Lower lobe of right lung (tissue), 2 donors: Measurements from ENCODE around the gene CPE. TPM values are rescaled to one million over a fixed set of nuclear protein-coding genes. Genes with fewer than 3 reads are reported as not detected.

ENCODE experiments used
- ATAC-seq, 2 donors: fragments of 200-7000 bp; cut with Tn5 transposase; one replicate each; pipeline ENCODE4 v1.9.1; 2020 to 2022; ENCODE audit warnings: mild to moderate bottlenecking in 2 of 2, moderate library complexity in 2 of 2
- DNase-seq: peaks from one replicate; pipeline ENCODE4 v3.0.0-alpha.2; 2020
- H3K27ac ChIP-seq: fragments of 200-600 bp; one replicate; pipeline ENCODE4 v1.8.0; 2022
- H3K27me3 ChIP-seq: fragments of 200-600 bp; one replicate; pipeline ENCODE4 v1.8.0; 2022; ENCODE audit warnings: low read depth
- H3K36me3 ChIP-seq: fragments of 200-600 bp; one replicate; pipeline ENCODE4 v1.8.0; 2022; ENCODE audit warnings: mild to moderate bottlenecking
- H3K4me1 ChIP-seq: fragments of 200-600 bp; one replicate; pipeline ENCODE4 v1.8.0; 2022
- H3K4me3 ChIP-seq: fragments of 200-600 bp; one replicate; pipeline ENCODE4 v1.8.0; 2022; ENCODE audit warnings: mild to moderate bottlenecking
- H3K9me3 ChIP-seq: fragments of 200-600 bp; one replicate; pipeline ENCODE4 v1.8.0; 2022
- intact Hi-C: fragments of 100-400 bp; cut with DNase I; formaldehyde crosslinking; loops from one replicate; pipeline ENCODE4 v1.11.0; 2022
- total RNA-seq: library from RNA; stranded (reverse); fragmentation: NEBNext Ultra II Directional; extraction: Animal tissue kit (Norgen Biotek cat#: 25700); gene quantifications from one replicate; pipeline ENCODE4 v1.2.1, GENCODE V29; 2021
- TF ChIP-seq, protein P1 (sequence below): fragments of 200-600 bp; IDR thresholded peaks from one replicate; pipeline ENCODE4 v1.8.0; 2022; ENCODE audit warnings: antibody characterized with exemption, mild to moderate bottlenecking
- donor health status: DM: no; HTN: yes; CAD: no; lungs with severe emphysema.

Gene CPE
- total RNA-seq, 1 donor from 2014 or later = 36.9 TPM

DNA sequence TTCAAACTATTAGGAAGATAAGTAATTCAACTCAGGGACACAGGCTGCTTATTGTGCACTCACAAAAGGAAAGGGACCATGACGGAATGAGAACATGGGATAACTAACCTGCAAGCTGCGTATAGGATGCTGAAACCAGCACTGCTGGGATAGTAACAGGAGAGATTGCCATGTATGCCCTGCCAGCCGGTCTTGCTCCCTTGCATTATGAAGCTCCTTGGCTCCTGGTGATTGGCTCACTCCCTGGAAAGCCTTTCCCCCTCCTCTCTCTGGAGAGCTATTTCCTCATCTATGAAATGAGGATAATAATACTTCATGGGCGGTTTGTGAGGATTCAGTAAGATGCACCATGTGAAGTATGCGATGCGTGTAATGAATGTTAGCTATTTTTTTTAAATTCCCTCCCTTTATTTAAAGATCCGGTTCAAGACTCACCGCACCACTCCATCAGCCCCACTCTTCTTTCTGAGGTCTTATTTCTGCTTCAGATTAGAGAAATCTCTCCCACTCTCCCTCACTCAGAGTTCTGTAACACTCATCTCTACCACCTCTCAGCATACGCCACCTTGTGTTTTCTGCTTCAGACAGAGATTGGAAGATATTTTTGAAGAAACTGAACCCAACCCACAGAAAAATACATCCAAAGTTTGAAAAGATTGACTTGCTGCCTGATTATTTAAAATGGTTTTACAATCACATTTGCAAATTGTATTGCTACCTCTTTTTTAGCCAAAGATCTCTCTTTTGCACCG lies 33.0 kb upstream of the CPE start:
- no peak for DNase-seq
- intact Hi-C loops = no loop called here
- no peaks in the 10 kb centered on the region for H3K9me3 ChIP-seq

DNA sequence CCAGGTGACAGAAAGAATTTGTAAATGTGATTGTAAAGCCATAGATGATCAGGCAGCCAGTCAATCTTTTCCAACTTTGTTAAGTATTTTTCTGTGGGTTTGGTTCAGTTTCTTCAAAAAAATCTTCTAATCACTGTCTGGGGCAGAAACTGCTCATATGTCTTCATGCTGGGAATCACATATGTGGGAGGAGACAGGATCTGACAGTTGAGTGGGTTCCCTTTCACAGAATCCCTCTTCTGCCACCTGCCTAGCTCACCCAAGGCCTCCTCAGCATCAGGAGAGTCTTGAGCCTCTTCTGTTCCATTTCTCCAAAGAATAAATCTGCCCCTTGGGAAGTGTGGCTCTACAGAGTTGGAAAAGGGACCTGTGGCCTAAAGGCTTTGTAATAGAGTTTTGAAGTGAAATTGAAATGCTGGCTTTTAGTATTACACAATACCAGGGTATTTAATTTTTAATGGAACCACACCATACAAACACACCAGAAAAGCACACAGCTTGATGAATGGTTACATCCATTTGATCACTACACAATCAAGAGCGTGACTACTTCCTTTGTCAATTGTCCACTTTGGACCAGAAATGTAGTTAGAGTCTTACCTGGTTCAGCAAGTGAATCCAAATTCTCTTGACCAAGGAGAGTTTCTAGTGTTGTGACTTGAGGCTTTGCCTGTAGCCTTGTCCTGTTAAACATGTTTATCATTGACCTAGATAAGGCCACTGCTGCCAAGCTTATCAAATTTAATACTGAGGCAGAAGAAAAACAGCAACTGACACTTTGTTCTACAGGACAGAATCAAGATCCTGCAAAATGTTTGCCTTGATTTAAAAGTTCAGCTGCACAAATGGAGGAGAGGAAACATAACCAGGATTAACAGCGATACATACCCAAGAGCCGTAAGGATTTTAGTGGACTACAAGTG lies 30.9 kb upstream of the CPE start:
- intact Hi-C loops = no loop called here
- ATAC-seq = no peak
- H3K4me3 ChIP-seq = no peak overlapping the region
- H3K27me3 ChIP-seq = no peaks in the 10 kb centered on the region
- TF ChIP-seq, protein P1, sequence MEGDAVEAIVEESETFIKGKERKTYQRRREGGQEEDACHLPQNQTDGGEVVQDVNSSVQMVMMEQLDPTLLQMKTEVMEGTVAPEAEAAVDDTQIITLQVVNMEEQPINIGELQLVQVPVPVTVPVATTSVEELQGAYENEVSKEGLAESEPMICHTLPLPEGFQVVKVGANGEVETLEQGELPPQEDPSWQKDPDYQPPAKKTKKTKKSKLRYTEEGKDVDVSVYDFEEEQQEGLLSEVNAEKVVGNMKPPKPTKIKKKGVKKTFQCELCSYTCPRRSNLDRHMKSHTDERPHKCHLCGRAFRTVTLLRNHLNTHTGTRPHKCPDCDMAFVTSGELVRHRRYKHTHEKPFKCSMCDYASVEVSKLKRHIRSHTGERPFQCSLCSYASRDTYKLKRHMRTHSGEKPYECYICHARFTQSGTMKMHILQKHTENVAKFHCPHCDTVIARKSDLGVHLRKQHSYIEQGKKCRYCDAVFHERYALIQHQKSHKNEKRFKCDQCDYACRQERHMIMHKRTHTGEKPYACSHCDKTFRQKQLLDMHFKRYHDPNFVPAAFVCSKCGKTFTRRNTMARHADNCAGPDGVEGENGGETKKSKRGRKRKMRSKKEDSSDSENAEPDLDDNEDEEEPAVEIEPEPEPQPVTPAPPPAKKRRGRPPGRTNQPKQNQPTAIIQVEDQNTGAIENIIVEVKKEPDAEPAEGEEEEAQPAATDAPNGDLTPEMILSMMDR = no peak
- no peaks in the 10 kb centered on the region for H3K4me1 ChIP-seq
- H3K27ac ChIP-seq = no peak overlapping the region
- DNase-seq = no peak
- peaks cover 1% of the 10 kb centered on the region for H3K36me3 ChIP-seq
- no peaks in the 10 kb centered on the region for H3K9me3 ChIP-seq

More for the DNA sequence above, 33.0 kb upstream of the CPE start:
- no peaks in the 10 kb centered on the region for H3K27me3 ChIP-seq
- H3K36me3 ChIP-seq = peaks cover 21% of the 10 kb centered on the region
- TF ChIP-seq, protein P1 = no peak
- H3K4me1 ChIP-seq = no peaks in the 10 kb centered on the region
- H3K27ac ChIP-seq = no peak overlapping the region
- peak; percentile 30 to 33 for ATAC-seq
- H3K4me3 ChIP-seq = no peak overlapping the region

DNA sequence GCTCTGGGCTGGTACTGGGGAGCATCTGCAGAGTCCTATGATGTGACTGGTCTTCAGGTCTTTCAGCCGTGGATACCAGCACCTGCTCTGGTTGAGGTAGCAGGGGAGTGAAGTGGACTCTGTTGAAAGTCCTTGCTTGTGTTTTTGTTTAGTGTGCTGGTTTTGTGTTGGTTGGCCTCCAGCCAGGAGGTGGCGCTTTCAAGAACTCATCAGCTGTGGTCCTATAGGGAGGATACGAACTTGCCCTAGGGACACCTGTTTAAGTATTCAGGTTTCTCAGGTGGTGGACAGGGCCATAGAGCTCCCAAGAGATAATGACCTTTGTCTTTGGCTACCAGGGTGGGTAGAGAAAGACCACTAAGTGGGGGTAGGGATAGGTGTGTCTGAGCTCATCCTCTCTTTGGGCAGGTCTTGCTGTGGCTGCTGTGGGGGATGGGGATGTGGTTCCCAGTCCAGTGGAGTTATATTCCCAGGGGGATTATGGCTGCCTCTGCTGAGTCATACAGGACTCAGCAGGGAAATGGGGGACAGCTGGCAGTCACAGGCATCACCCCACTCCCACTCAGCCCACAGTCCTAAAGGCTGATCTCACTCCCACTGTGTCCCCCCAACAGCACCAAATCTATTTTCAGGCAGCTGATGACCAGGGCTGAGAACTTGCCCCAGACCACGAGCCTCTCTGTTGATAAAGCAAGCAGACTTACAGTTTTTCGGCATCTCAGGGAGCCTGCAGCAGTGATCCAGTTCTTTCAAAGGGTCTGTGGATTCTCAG lies 27.3 kb upstream of the CPE start:
- Histone ChIP-seq H3K27ac (no peak overlapping the region), H3K27me3 (no peaks in the 10 kb centered on the region), H3K4me3 (no peak overlapping the region), H3K9me3 (no peaks in the 10 kb centered on the region), H3K4me1 (no peaks in the 10 kb centered on the region), H3K36me3 (no peaks in the 10 kb centered on the region)
- intact Hi-C loops = no loop called here
- DNase-seq (no peak), ATAC-seq (no peak)
- TF ChIP-seq, protein P1 = no peak

DNA sequence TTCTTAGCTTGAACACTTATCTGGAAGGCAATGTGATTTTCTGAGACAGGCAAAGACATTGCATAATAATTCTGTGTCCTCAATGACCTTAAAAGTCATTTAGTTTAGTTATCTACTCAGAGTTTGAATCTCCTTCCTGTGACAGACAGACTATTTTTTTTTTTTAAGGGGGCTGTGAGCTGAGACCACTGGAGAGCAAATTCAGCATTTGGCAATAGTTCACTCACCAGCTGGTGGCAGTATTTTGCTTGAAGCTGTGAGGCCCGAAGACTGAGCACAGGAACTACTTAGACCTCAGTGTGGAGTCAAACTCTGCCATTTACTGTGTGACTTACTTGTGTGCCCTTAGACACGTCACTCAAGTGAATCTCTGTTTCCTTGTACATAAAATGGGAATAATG lies 22.9 kb upstream of the CPE start:
- ATAC-seq = peak in 1 of 2 donors; percentile 60
- intact Hi-C loops = no loop called here
- DNase-seq = no peak

More for the DNA sequence above, 22.9 kb upstream of the CPE start:
- H3K27me3 ChIP-seq = no peaks in the 10 kb centered on the region
- H3K36me3 ChIP-seq = no peaks in the 10 kb centered on the region
- TF ChIP-seq, protein P1 = peak; percentile 36
- peaks cover 15% of the 10 kb centered on the region for H3K4me1 ChIP-seq
- H3K9me3 ChIP-seq = no peaks in the 10 kb centered on the region
- H3K27ac ChIP-seq = no peak overlapping the region
- H3K4me3 ChIP-seq = no peak overlapping the region
